NCI-H187 (cell line): ENCODE data around the gene FAM53C.

Source experiments
- DNase-seq, 2 experiments: peaks; one replicate each; lab custom pipeline; 2025; lab: John Stamatoyannopoulos, UW

FAM53C gene

GRCh38 chr5:138391859-138392386 lies 53.9 kb downstream of the FAM53C start:
- no peak for DNase-seq
